Measurements from ENCODE around the gene WWC2.

- no peak for TF ChIP-seq POLR2A (IDR thresholded peaks at IDR 0.05; ENCODE audit: low read depth)
- no peak for TF ChIP-seq CTCF (IDR thresholded peaks at IDR 0.05)
- no peak for TF ChIP-seq POLR2AphosphoS5 (IDR thresholded peaks at IDR 0.05)
Observed at GRCh38 chr4:183360161-183360919, 261.3 kb downstream of the WWC2 start.

Data from esophagus muscularis mucosa (tissue), 3 donors.